CD8-positive, alpha-beta memory T cell (primary cell): ENCODE measurements around the gene KIFC1. TPM values are rescaled to one million over a fixed set of nuclear protein-coding genes. Genes with fewer than 3 reads are reported as not detected.

Experiments
- CTCF ChIA-PET: fragments of 350-600 bp; sonication (Branson Sonifier 250); formaldehyde crosslinking; loops from one replicate; lab custom pipeline; 2021; ENCODE audit warnings: antibody characterized with exemption; lab: Charles Lee
- POLR2A ChIA-PET: fragments of 350-600 bp; sonication (Branson Sonifier 250); formaldehyde crosslinking; loops from one replicate; lab custom pipeline; 2021; ENCODE audit warnings: antibody characterized with exemption; lab: Charles Lee
- DNase-seq, 5 donors: peaks; one replicate each; pipeline versions ENCODE4 v3.0.0 to v3.0.0-alpha.2; 2020 to 2022; ENCODE audit warnings: mixed read lengths in 1 of 5
- H3K27ac ChIP-seq: one replicate; pipeline ENCODE4 v1.7.0; 2013; ENCODE audit warnings: low read depth, mild to moderate bottlenecking, low read length, moderate library complexity
- H3K27me3 ChIP-seq: 2 replicates; pipeline ENCODE4 v1.7.0; 2013; ENCODE audit warnings: low read length, mild to moderate bottlenecking; ENCODE audit not compliant: insufficient read depth, poor library complexity, severe bottlenecking
- H3K36me3 ChIP-seq: 2 replicates; pipeline ENCODE4 v1.7.0; 2013; ENCODE audit warnings: mild to moderate bottlenecking, low read length, moderate library complexity; ENCODE audit not compliant: insufficient read depth
- H3K4me1 ChIP-seq: 2 replicates; pipeline ENCODE4 v1.7.0; 2013; ENCODE audit warnings: mild to moderate bottlenecking, low read length, moderate library complexity; ENCODE audit not compliant: insufficient read depth
- H3K4me3 ChIP-seq: 2 replicates; pipeline ENCODE4 v1.7.0; 2013; ENCODE audit warnings: mild to moderate bottlenecking, low read length
- H3K9me3 ChIP-seq: 2 replicates; pipeline ENCODE4 v1.7.0; 2013; ENCODE audit warnings: mild to moderate bottlenecking, low read length
- H3K27ac Mint-ChIP-seq, 8 donors: one replicate each; pipeline ENCODE4 v1.8.0; 2020 to 2021; ENCODE audit warnings: mixed read lengths in 8 of 8, mild to moderate bottlenecking in 6 of 8, inconsistent platforms in 3 of 8, moderate library complexity in 3 of 8
- H3K27me3 Mint-ChIP-seq, 2 donors: one replicate each; pipeline ENCODE4 v1.8.0; 2020 to 2021; ENCODE audit warnings: mixed read lengths in 2 of 2, mild to moderate bottlenecking in 1 of 2, moderate library complexity in 1 of 2
- H3K36me3 Mint-ChIP-seq, 3 donors: one replicate each; pipeline ENCODE4 v1.8.0; 2020 to 2021; ENCODE audit warnings: mixed read lengths in 3 of 3, inconsistent platforms in 1 of 3, mild to moderate bottlenecking in 1 of 3
- H3K4me1 Mint-ChIP-seq, 3 donors: one replicate each; pipeline ENCODE4 v1.8.0; 2020 to 2021; ENCODE audit warnings: mixed read lengths in 3 of 3, inconsistent platforms in 1 of 3, mild to moderate bottlenecking in 1 of 3
- H3K4me3 Mint-ChIP-seq, 7 donors: one replicate each; pipeline ENCODE4 v1.8.0; 2020 to 2021; ENCODE audit warnings: mixed read lengths in 7 of 7, mild to moderate bottlenecking in 6 of 7, moderate library complexity in 4 of 7, inconsistent platforms in 2 of 7
- H3K9me3 Mint-ChIP-seq, 5 donors: one replicate each; pipeline ENCODE4 v1.8.0; 2020 to 2022; ENCODE audit warnings: mixed read lengths in 5 of 5, mild to moderate bottlenecking in 3 of 5, moderate library complexity in 2 of 5, inconsistent platforms in 1 of 5
- polyA plus RNA-seq: library from polyadenylated mRNA; unstranded; fragments of 300-500 nt; fragmentation: Illumina TruSeq; gene quantifications from one replicate; pipeline ENCODE4 v1.2.3, GENCODE V29; 2021
- total RNA-seq, 2 experiments: library from RNA; stranded (reverse); gene quantifications; one replicate each; pipeline ENCODE4 v1.2.3, GENCODE V29; 2021

KIFC1 gene
- total and polyA plus RNA-seq, 3 experiments from 2014 or later: 0.39 to 52.7 (median 51.6) TPM

DNA sequence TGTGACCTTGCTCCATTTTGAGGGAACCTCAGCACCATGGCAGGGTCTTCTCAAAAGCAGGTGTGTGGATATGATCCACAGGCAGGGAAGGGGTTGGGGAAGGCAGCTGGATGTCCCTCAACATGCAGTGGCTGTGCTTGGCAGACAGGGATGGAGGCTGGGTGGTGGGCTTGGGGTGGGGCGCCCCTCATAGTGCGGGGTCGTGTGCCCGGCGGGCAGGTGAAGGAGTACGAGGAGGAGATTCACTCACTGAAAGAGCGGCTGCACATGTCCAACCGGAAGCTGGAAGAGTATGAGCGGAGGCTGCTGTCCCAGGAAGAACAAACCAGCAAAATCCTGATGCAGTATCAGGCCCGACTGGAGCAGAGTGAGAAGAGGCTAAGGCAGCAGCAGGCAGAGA lies 54.7 kb downstream of the KIFC1 start:
- H3K4me1 ChIP-seq: no peaks in the 10 kb centered on the region
- peaks cover 0 to 72% (median 12%) of the 10 kb centered on the region in 3 donors for H3K36me3 Mint-ChIP-seq
- H3K4me3 Mint-ChIP-seq: peak overlapping the region in 1 of 7 donors; percentile 44
- ChIA-PET POLR2A (interaction anchor here (0.6 kb wide), 1 partner anchor 29 kb away, joined by 4 read pairs; no protein-coding TSS in a partner anchor), CTCF (interaction anchor here (0.8 kb wide), 1 partner anchor 9 kb away, joined by 3 read pairs; no protein-coding TSS in a partner anchor)
- no peaks in the 10 kb centered on the region for H3K27me3 ChIP-seq
- H3K27me3 Mint-ChIP-seq: no peaks in the 10 kb centered on the region
- no peak overlapping the region for H3K27ac ChIP-seq
- H3K4me1 Mint-ChIP-seq: peaks cover 0 to 11% (median 0%) of the 10 kb centered on the region in 3 donors
- H3K36me3 ChIP-seq: peaks cover 6% of the 10 kb centered on the region
- no peak overlapping the region for H3K4me3 ChIP-seq
- H3K9me3 ChIP-seq: no peaks in the 10 kb centered on the region
- H3K27ac Mint-ChIP-seq: peak overlapping the region in 7 of 8 donors; percentile 4 to 88 (median 43)
- no peak for DNase-seq
- H3K9me3 Mint-ChIP-seq: peaks cover 0 to 1% (median 0%) of the 10 kb centered on the region in 5 donors

DNA sequence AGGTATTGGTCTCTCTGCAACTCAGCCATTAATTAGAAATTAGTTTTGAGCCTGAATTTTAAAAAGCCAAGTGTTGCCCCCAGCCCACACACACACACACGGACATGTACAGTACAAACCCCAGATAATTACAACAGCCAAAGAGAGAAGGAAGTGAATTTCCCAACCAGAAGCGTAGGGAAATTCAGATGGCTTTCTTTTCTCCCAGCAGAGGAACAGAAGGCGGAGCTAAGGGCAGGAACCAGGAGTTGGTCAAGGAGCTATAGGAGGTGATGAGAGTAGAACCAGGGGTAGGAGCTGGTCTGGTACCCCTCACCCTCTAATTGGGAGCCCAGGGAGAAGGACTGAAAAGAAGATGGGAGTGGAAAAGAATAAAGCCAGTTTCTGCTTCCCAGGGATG lies 58.8 kb downstream of the KIFC1 start:
- Histone ChIP-seq H3K27me3 (no peaks in the 10 kb centered on the region), H3K4me3 (no peak overlapping the region), H3K9me3 (no peaks in the 10 kb centered on the region), H3K4me1 (peaks cover 20% of the 10 kb centered on the region), H3K36me3 (peaks cover 3% of the 10 kb centered on the region), H3K27ac (no peak overlapping the region)
- Mint-ChIP-seq H3K9me3 (peaks cover 0 to 1% (median 0%) of the 10 kb centered on the region in 5 donors), H3K36me3 (peaks cover 0 to 51% (median 9%) of the 10 kb centered on the region in 3 donors), H3K27me3 (no peaks in the 10 kb centered on the region), H3K27ac (peak overlapping the region in 6 of 8 donors; percentile 8 to 82 (median 70)), H3K4me3 (peak overlapping the region in 2 of 7 donors; percentile 44 to 45), H3K4me1 (peaks cover 23 to 43% (median 25%) of the 10 kb centered on the region in 3 donors)
- CTCF ChIA-PET: no interaction called here
- DNase-seq: no peak
- POLR2A ChIA-PET: interaction anchor here (0.7 kb wide), 1 partner anchor 17 kb away, joined by 3 read pairs; no protein-coding TSS in a partner anchor

- Mint-ChIP-seq H3K27me3 (no peaks in the 10 kb centered on the region), H3K4me3 (peak overlapping the region in 2 of 7 donors; percentile 15 to 38), H3K9me3 (peaks cover 0 to 1% (median 0%) of the 10 kb centered on the region in 5 donors), H3K27ac (peak overlapping the region in 6 of 8 donors; percentile 41 to 72 (median 51)), H3K4me1 (peaks cover 30 to 54% (median 33%) of the 10 kb centered on the region in 3 donors), H3K36me3 (peaks cover 0 to 53% (median 3%) of the 10 kb centered on the region in 3 donors)
- Histone ChIP-seq H3K4me1 (peaks cover 21% of the 10 kb centered on the region), H3K27me3 (no peaks in the 10 kb centered on the region), H3K27ac (no peak overlapping the region), H3K4me3 (no peak overlapping the region), H3K9me3 (no peaks in the 10 kb centered on the region), H3K36me3 (peaks cover 3% of the 10 kb centered on the region)
- ChIA-PET CTCF (no interaction called here), POLR2A (no interaction called here)
- no peak for DNase-seq
Measured at GRCh38 chr6:33451606-33452005, 60.0 kb downstream of the KIFC1 start.

- no peaks in the 10 kb centered on the region for H3K9me3 ChIP-seq
- POLR2A ChIA-PET: interaction anchor here (0.6 kb wide), 2 partner anchors 17 to 42 kb away, joined by 3 to 4 read pairs; no protein-coding TSS in a partner anchor
Measured at GRCh38 chr6:33452496-33452895, 60.9 kb downstream of the KIFC1 start.

DNA sequence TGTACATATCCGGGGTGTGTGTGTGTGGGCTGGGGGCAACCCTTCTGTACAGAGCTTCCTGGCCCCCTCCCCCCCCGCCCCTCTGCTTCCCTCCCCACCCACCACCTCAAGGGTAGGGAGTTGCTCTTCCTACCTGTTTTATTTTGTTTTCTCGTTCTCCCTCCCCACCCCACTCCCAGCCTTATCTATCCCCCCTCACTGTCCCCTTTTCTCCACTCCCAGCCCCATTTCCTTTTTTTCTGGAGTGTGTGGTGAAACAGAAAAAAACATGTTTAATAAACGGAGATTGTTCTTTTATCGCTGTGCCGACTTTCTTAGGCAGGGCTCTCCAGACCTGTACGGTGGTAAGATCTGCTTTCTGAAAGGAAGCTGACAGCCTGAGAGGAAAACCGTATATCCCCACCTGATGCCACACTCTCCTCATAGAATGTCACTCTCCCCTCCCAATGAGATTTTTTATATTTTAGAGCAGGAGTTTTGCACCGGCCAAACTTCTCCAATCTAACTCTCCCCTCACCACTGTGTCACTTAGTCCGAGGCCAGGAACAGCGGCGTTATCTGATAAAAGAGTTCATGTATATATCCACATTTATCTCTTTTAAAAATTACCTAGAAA lies 61.9 kb downstream of the KIFC1 start:
- Histone ChIP-seq H3K36me3 (peaks cover 10% of the 10 kb centered on the region), H3K9me3 (no peaks in the 10 kb centered on the region), H3K4me1 (peaks cover 21% of the 10 kb centered on the region), H3K4me3 (peak overlapping the region; percentile 84), H3K27me3 (no peaks in the 10 kb centered on the region), H3K27ac (peak overlapping the region; percentile 84)
- Mint-ChIP-seq H3K9me3 (no peaks in the 10 kb centered on the region), H3K27me3 (no peaks in the 10 kb centered on the region), H3K4me1 (peaks cover 36 to 50% (median 43%) of the 10 kb centered on the region in 3 donors), H3K36me3 (peaks cover 0 to 43% (median 2%) of the 10 kb centered on the region in 3 donors), H3K4me3 (peak overlapping the region; percentile 90 to 99 (median 97)), H3K27ac (peak overlapping the region; percentile 89 to 98 (median 94))
- POLR2A ChIA-PET: interaction anchor here (0.6 to 1.5 kb wide), 10 partner anchors 22 to 1833 kb away, joined by 3 to 14 read pairs (median 4); partner anchors contain the start of genes PHF1, PRRC2A, RPS18 and VPS52
- peak in 1 of 5 donors; percentile 27 for DNase-seq
- CTCF ChIA-PET: interaction anchor here (1.1 to 1.6 kb wide), 5 partner anchors 25 to 205 kb away, joined by 3 to 7 read pairs (median 3); no protein-coding TSS in a partner anchor

More at GRCh38 chr6:33452496-33452895, 60.9 kb downstream of the KIFC1 start:
- peak overlapping the region in 2 of 8 donors; percentile 33 to 36 for H3K27ac Mint-ChIP-seq
- H3K36me3 ChIP-seq: peaks cover 10% of the 10 kb centered on the region
- no peak overlapping the region for H3K27ac ChIP-seq
- CTCF ChIA-PET: no interaction called here
- H3K9me3 Mint-ChIP-seq: peaks cover 0 to 1% (median 0%) of the 10 kb centered on the region in 5 donors
- H3K4me1 Mint-ChIP-seq: peaks cover 36 to 57% (median 41%) of the 10 kb centered on the region in 3 donors
- H3K4me3 Mint-ChIP-seq: no peak overlapping the region
- no peak for DNase-seq
- no peaks in the 10 kb centered on the region for H3K27me3 Mint-ChIP-seq
- H3K27me3 ChIP-seq: no peaks in the 10 kb centered on the region
- no peak overlapping the region for H3K4me3 ChIP-seq
- H3K36me3 Mint-ChIP-seq: peaks cover 0 to 52% (median 5%) of the 10 kb centered on the region in 3 donors
- H3K4me1 ChIP-seq: peaks cover 21% of the 10 kb centered on the region

DNA sequence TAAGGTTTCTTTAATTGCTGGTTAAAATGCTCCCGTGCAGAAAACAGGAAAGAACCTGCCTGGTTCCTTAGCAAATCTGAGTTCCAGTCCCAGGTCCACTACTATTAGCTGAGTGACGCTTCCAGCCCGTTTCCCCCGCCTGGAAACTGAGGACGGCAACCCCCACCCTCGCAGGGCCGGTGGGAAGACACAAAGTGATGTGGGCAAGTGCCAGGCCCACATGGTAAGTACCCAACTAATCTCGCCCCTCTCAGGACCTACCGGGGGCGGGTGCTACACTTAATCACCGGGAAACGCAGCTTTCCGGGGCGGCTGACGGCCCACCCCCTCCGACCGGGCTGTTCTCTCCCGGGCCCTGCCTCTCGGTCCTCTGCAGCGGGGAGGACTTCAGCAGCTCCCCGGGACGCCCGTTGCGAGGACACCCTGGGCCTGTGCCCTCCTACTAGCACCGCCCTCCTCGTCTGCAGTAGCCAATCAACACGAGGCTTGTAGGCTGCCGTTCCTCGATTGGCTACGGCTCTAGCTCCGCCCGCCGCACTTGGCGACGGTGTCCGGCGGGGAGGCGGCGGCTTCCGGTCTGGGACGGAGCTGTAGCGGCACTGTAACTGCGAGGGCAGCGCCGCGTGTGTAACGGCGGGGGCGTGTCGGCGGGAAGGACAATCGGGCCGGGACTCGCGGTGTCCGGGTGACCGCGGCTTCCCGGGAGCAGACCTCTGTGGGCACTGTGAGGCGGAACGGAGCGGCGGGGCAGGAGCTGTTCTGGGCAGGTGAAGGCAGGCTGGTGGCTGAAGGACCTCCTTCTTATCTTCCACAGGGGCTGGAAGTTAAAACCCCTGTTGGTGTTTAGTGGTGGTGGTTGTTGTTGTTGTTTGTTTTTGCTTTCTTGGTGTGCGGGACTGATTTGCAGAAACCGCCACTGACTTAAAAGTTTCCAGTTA lies 62.7 kb downstream of the KIFC1 start, which contains the start of gene ZBTB9:
ZBTB9 (plus strand) TSS at position 568 of the 938 bp plus-strand sequence. CDS start 525 bp downstream, outside the sequence.
- no peaks in the 10 kb centered on the region for H3K9me3 ChIP-seq
- Mint-ChIP-seq H3K27ac (peak within 1 kb of the TSS; percentile 89 to 98 (median 94)), H3K36me3 (peaks cover 0 to 37% (median 4%) of the 10 kb centered on the region in 3 donors), H3K4me3 (peak within 1 kb of the TSS; percentile 90 to 99 (median 97)), H3K9me3 (no peaks in the 10 kb centered on the region), H3K27me3 (no peaks in the 10 kb centered on the region), H3K4me1 (peaks cover 36 to 50% (median 43%) of the 10 kb centered on the region in 3 donors)
- H3K27ac ChIP-seq: peak within 1 kb of the TSS; percentile 84
- peaks cover 10% of the 10 kb centered on the region for H3K36me3 ChIP-seq
- H3K27me3 ChIP-seq: no peaks in the 10 kb centered on the region
- POLR2A ChIA-PET: interaction anchor here (0.6 to 1.5 kb wide), 16 partner anchors 23 to 1834 kb away, joined by 3 to 14 read pairs (median 4); partner anchors contain the start of genes BAK1, CUTA, ITPR3 and PHF1
- peak within 1 kb of the TSS; percentile 84 for H3K4me3 ChIP-seq
- H3K4me1 ChIP-seq: peaks cover 21% of the 10 kb centered on the region
- DNase-seq: peak; percentile 92 to 97 (median 92)
- CTCF ChIA-PET: interaction anchor here (0.6 to 1.6 kb wide), 7 partner anchors 25 to 206 kb away, joined by 3 to 7 read pairs (median 3); no protein-coding TSS in a partner anchor

GRCh38 chr6:33455051-33455450 lies 63.4 kb downstream of the KIFC1 start:
- peak overlapping the region; percentile 90 to 99 (median 97) for H3K4me3 Mint-ChIP-seq
- peak overlapping the region; percentile 89 to 98 (median 94) for H3K27ac Mint-ChIP-seq
- no peaks in the 10 kb centered on the region for H3K27me3 ChIP-seq
- H3K27ac ChIP-seq: peak overlapping the region; percentile 84
- DNase-seq: no peak
- peaks cover 21% of the 10 kb centered on the region for H3K4me1 ChIP-seq
- no peaks in the 10 kb centered on the region for H3K9me3 ChIP-seq
- H3K9me3 Mint-ChIP-seq: no peaks in the 10 kb centered on the region
- peaks cover 0 to 35% (median 4%) of the 10 kb centered on the region in 3 donors for H3K36me3 Mint-ChIP-seq
- peaks cover 10% of the 10 kb centered on the region for H3K36me3 ChIP-seq
- ChIA-PET POLR2A (interaction anchor here (0.5 to 1.5 kb wide), 10 partner anchors 24 to 483 kb away, joined by 3 to 14 read pairs (median 4); partner anchors contain the start of genes BAK1, CUTA, ITPR3 and PHF1), CTCF (interaction anchor here (0.8 to 1.6 kb wide), 4 partner anchors 8 to 64 kb away, joined by 3 to 7 read pairs (median 4); no protein-coding TSS in a partner anchor)
- no peaks in the 10 kb centered on the region for H3K27me3 Mint-ChIP-seq
- H3K4me1 Mint-ChIP-seq: peaks cover 36 to 50% (median 43%) of the 10 kb centered on the region in 3 donors
- H3K4me3 ChIP-seq: peak overlapping the region; percentile 84
